Measurements from ENCODE around the gene CLHC1.
"Not testable (repeated sequence)": the region's sequence is repeated elsewhere in the genome, so short reads cannot be mapped to it uniquely, and the experiment has no call there.

CLHC1 gene

GRCh38 chr2:55232863-55233657 lies 967 bp upstream of the CLHC1 start:
- DNase-seq (peak; percentile 51), ATAC-seq (peak; percentile 31)

- no peak for DNase-seq
- no peak for ATAC-seq
These were observed 478 bp downstream of the CLHC1 start for GRCh38 chr2:55231546-55232083.

GRCh38 chr2:55230551-55230950 lies 1.5 kb downstream of the CLHC1 start:
- DNase-seq (no peak), ATAC-seq (no peak)

GRCh38 chr2:55229221-55229620 lies 2.9 kb downstream of the CLHC1 start:
- no peak for ATAC-seq
- DNase-seq: no peak

- no peak for DNase-seq
- no peak for ATAC-seq
These were observed 3.9 kb downstream of the CLHC1 start for GRCh38 chr2:55228226-55228563.

- not testable (repeated sequence) for ATAC-seq, DNase-seq
These were observed 4.5 kb downstream of the CLHC1 start for GRCh38 chr2:55227437-55228225.

- no peak for ATAC-seq
- no peak for DNase-seq
These were observed 6.5 kb downstream of the CLHC1 start for GRCh38 chr2:55225481-55226020.

- no peak for DNase-seq
- no peak for ATAC-seq
These were observed 7.3 kb downstream of the CLHC1 start for GRCh38 chr2:55224761-55225261.

- ATAC-seq (no peak), DNase-seq (peak; percentile 17)
These were observed 7.9 kb downstream of the CLHC1 start for GRCh38 chr2:55223958-55224760.

- DNase-seq (no peak), ATAC-seq (no peak)
These were observed 18.3 kb downstream of the CLHC1 start for GRCh38 chr2:55213822-55214221.

- ATAC-seq: no peak
- no peak for DNase-seq
These were observed 27.1 kb downstream of the CLHC1 start for GRCh38 chr2:55204950-55205349.

- ATAC-seq (no peak), DNase-seq (no peak)
These were observed 27.6 kb downstream of the CLHC1 start for GRCh38 chr2:55204536-55204935.

GRCh38 chr2:55200416-55200815 lies 31.7 kb downstream of the CLHC1 start:
- ATAC-seq: no peak

GRCh38 chr2:55196526-55196925 lies 35.6 kb downstream of the CLHC1 start:
- no peak for DNase-seq
- no peak for ATAC-seq

More at GRCh38 chr2:55200416-55200815, 31.7 kb downstream of the CLHC1 start:
- DNase-seq: no peak

GRCh38 chr2:55191888-55192287 lies 40.2 kb downstream of the CLHC1 start:
- ATAC-seq, DNase-seq: not testable (repeated sequence)

GRCh38 chr2:55186837-55187236 lies 45.3 kb downstream of the CLHC1 start:
- not testable (repeated sequence) for DNase-seq, ATAC-seq

- DNase-seq (no peak), ATAC-seq (no peak)
These were observed 51.7 kb downstream of the CLHC1 start for GRCh38 chr2:55180374-55180773.

- DNase-seq: no peak
- no peak for ATAC-seq
These were observed 56.0 kb downstream of the CLHC1 start for GRCh38 chr2:55176094-55176415.

- no peak for DNase-seq
- peak; percentile 61 for ATAC-seq
These were observed 56.6 kb downstream of the CLHC1 start for GRCh38 chr2:55175254-55176093.

- ATAC-seq (no peak), DNase-seq (no peak)
These were observed 58.5 kb downstream of the CLHC1 start for GRCh38 chr2:55173438-55174054.

- DNase-seq: no peak
- no peak for ATAC-seq
These were observed 62.2 kb downstream of the CLHC1 start for GRCh38 chr2:55169915-55170314.

Data from stimulated activated naive CD8-positive, alpha-beta T cell treated with anti-CD3 and anti-CD28 coated beads, Interleukin-15, Interleukin-2, amounts not matched to agents 100 U/mL and 50 U/mL, for 24 hours (primary cell).